ENCODE data around the gene CDH4. TPM values are rescaled to one million over a fixed set of nuclear protein-coding genes. Genes with fewer than 3 reads are reported as not detected.

CDH4 gene
- total and polyA plus RNA-seq, 2 of the 8 experiments (the other 6 are each of a cell fraction or from before 2014, with no cell fraction given) = 4.3 to 7.9 TPM

DNA sequence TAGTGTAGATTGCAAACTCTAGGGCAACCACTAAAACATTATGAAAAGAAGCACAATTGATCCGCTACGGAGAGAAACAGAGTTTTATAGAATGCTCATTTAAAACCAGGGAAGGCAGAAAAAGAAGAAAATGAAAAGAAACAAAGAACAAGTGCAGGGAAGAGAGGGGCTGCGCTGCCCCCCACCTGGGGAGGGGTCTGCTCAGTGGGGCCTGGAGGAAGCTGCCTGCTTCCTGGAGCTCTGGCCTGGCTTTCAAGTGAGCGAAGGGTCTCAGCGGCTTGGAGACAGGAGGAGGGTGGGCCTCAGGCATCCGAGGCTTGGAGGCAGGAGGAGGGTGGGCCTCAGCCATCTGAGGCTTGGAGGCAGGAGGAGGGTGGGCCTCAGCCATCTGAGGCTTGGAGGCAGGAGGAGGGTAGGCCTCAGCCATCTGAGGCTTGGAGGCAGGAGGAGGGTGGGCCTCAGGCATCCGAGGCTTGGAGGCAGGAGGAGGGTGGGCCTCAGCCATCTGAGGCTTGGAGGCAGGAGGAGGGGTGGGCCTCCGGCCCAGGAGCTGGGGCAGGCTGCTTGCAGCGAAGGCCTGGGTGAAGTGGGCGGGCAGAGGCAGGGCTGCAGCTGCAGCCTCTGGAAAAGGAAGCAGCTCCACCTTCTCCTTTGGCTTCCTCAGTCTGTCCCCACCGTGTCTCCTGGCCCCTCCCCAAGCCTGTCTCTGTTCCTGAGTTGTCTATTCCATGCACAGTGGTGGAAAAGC is 407.4 kb downstream of the CDH4 start:
- Histone ChIP-seq H3K14ac (ENCODE audit: insufficient read length) (no peak overlapping the region), H3K4me1 (replicated peaks in 1 of 4; ENCODE audit: control insufficient read depth in 3 of 4, insufficient read depth in 4 of 4, low read length in 3 of 4) (peaks cover 0 to 5% (median 0%) of the 10 kb centered on the region in 4 experiments; a peak in 2 of 7 replicates), H3K4me3 (ENCODE audit: extremely low read depth in 1 of 4, insufficient read depth in 2 of 4, low read depth in 3 of 4, low read length in 4 of 4) (no peak overlapping the region), H3K23ac (ENCODE audit: insufficient read length) (no peak overlapping the region), H3K36me3 (ENCODE audit: control insufficient read depth in 2 of 4, insufficient read depth in 4 of 4, low read length in 3 of 4) (no peaks in the 10 kb centered on the region), H2AK5ac (ENCODE audit: low read depth, low read length) (no peak overlapping the region), H4K20me1 (replicated peaks in 1 of 2; ENCODE audit: control insufficient read depth in 1 of 2, insufficient read depth in 2 of 2, low read length in 2 of 2) (peaks cover 0 to 5% of the 10 kb centered on the region in 2 experiments), H3K23me2 (ENCODE audit: low read depth, low read length) (no peaks in the 10 kb centered on the region), H2BK20ac (ENCODE audit: low read length) (no peak overlapping the region), H3K18ac (ENCODE audit: extremely low read depth, low read length) (no peak overlapping the region), H2BK15ac (ENCODE audit: low read length) (no peak overlapping the region), H2BK12ac (ENCODE audit: low read depth, low read length) (no peak overlapping the region), H3K79me2 (ENCODE audit: control insufficient read depth in 1 of 2, insufficient read depth in 2 of 2, low read length in 2 of 2) (no peaks in the 10 kb centered on the region), H2BK120ac (replicated peaks; ENCODE audit: low read depth, low read length) (no peak overlapping the region), H3K9me3 (ENCODE audit: insufficient read depth in 2 of 2, low read depth in 1 of 2, low read length in 1 of 2) (peaks cover 0 to 5% of the 10 kb centered on the region in 2 experiments; a peak in 2 of 4 replicates), H3K27me3 (replicated peaks in 1 of 4; ENCODE audit: control insufficient read depth in 3 of 4, extremely low read depth in 1 of 4, insufficient read depth in 3 of 4, low read length in 3 of 4) (peaks cover 0 to 4% (median 0%) of the 10 kb centered on the region in 4 experiments; a peak in 3 of 7 replicates), H3K56ac (replicated peaks; ENCODE audit: insufficient read length, low read depth, low read length) (no peak overlapping the region), H3K4ac (replicated peaks; ENCODE audit: insufficient read length, low read depth, low read length) (no peak overlapping the region), H4K8ac (ENCODE audit: extremely low read depth, insufficient read depth, low read length) (no peak overlapping the region; the same call in 1 of the 2 replicates), H3K27ac (ENCODE audit: low read depth, low read length) (no peak overlapping the region), H3K4me2 (ENCODE audit: insufficient read depth in 1 of 2, low read depth in 2 of 2, low read length in 2 of 2) (no peak overlapping the region), H3K9ac (replicated peaks in 1 of 4; ENCODE audit: extremely low read depth in 1 of 4, low read depth in 3 of 4, low read length in 3 of 4) (no peak overlapping the region), H3K79me1 (ENCODE audit: low read depth, low read length) (no peaks in the 10 kb centered on the region), H2AFZ (ENCODE audit: low read length) (no peak overlapping the region), H4K91ac (replicated peaks; ENCODE audit: insufficient read length, low read length) (no peak overlapping the region), H4K5ac (ENCODE audit: insufficient read length, low read depth, low read length) (no peak overlapping the region), H2BK5ac (ENCODE audit: low read depth, low read length) (no peak overlapping the region)
- ChIA-PET POLR2A (ENCODE audit: partially characterized antibody) (no interaction called here), CTCF (ENCODE audit: partially characterized antibody) (no interaction called here)
- DNase-seq (ENCODE audit: low read depth in 1 of 2, low spot score in 2 of 2) (no peak), FAIRE-seq (no peak)
- 88% methylated on average over 11 of the region's 11 CpGs; no CpG with 5 or more reads in 1 of the 2 experiments for WGBS, 2 experiments (ENCODE audit: extremely low coverage in 1 of 2, insufficient coverage in 1 of 2, insufficient read length in 1 of 2, insufficient replicate concordance in 2 of 2, low coverage in 1 of 2, low lambda C conversion rate in 2 of 2, missing lambda C conversion rate in 1 of 2)
- no peak for TF ChIP-seq CBX8 (IDR thresholded peaks at IDR 0.05; ENCODE audit: borderline replicate concordance, low read depth, low read length)
- TF ChIP-seq CBX5 (IDR thresholded peaks at IDR 0.05; ENCODE audit: low read depth, low read length) = no peak
- no peak for TF ChIP-seq RAD21 (IDR thresholded peaks at IDR 0.05 in 1 of 2, conservative IDR thresholded peaks at IDR 0.05 in 1 of 2; ENCODE audit: low read depth in 2 of 2, low read length in 2 of 2)

Measured in H1 (cell line).